MCF 10A (cell line): ENCODE data around the gene UBE2QL1. TPM values are rescaled to one million over a fixed set of nuclear protein-coding genes. Genes with fewer than 3 reads are reported as not detected.

Experiments
- BruUV-seq: library from RNA; stranded (reverse); fragments of 400-500 nt; replicated peaks from 2 replicates; lab custom pipeline; 2021; lab: Mats Ljungman, UMichigan
- CTCF ChIA-PET: fragments of 300-600 bp; sonication (Branson Sonifier 250); formaldehyde crosslinking; extraction: SDS; loops from one replicate; lab custom pipeline; 2021; ENCODE audit warnings: antibody characterized with exemption, inconsistent platforms; lab: Yijun Ruan, JAX
- POLR2A ChIA-PET: fragments of 300-600, 350-650 bp; sonication (Branson Sonifier 250); formaldehyde crosslinking; extraction: SDS; loops from one replicate; lab custom pipeline; 2020; ENCODE audit warnings: antibody characterized with exemption, inconsistent platforms; lab: Yijun Ruan, JAX
- DNase-seq: peaks from one replicate; pipeline ENCODE4 v3.0.0-alpha.2; 2018; ENCODE audit not compliant: unreplicated experiment
- H3K27ac Mint-ChIP-seq: one replicate; pipeline ENCODE4 v1.8.0; 2022; ENCODE audit warnings: mild to moderate bottlenecking, low read depth, mixed read lengths; ENCODE audit not compliant: unreplicated experiment
- H3K27me3 Mint-ChIP-seq: one replicate; pipeline ENCODE4 v1.8.0; 2022; ENCODE audit warnings: mixed read lengths; ENCODE audit not compliant: insufficient read depth, unreplicated experiment
- H3K36me3 Mint-ChIP-seq: one replicate; pipeline ENCODE4 v1.8.0; 2022; ENCODE audit warnings: mild to moderate bottlenecking, moderate library complexity, mixed read lengths; ENCODE audit not compliant: insufficient read depth, unreplicated experiment
- H3K4me1 Mint-ChIP-seq: one replicate; pipeline ENCODE4 v1.8.0; 2022; ENCODE audit warnings: mixed read lengths; ENCODE audit not compliant: insufficient read depth, unreplicated experiment
- H3K4me3 Mint-ChIP-seq: one replicate; pipeline ENCODE4 v1.8.0; 2022; ENCODE audit warnings: mild to moderate bottlenecking, moderate library complexity, mixed read lengths; ENCODE audit not compliant: unreplicated experiment
- H3K9me3 Mint-ChIP-seq: one replicate; pipeline ENCODE4 v1.8.0; 2022; ENCODE audit warnings: mixed read lengths; ENCODE audit not compliant: unreplicated experiment
- intact Hi-C: fragments of 100-400 bp; cut with micrococcal nuclease; formaldehyde crosslinking; loops from 2 replicates; pipeline ENCODE4 v1.14.1; 2022
- total RNA-seq: library from RNA; stranded (reverse); gene quantifications from 2 replicates; pipeline ENCODE4 v1.2.3, GENCODE V29; 2022
- TF ChIP-seq, protein P1 (sequence below): fragments of 200-600 bp; IDR thresholded peaks from one replicate; pipeline ENCODE4 v1.8.0; 2022; ENCODE audit warnings: antibody characterized with exemption, mild to moderate bottlenecking; ENCODE audit not compliant: unreplicated experiment

UBE2QL1 gene
- total RNA-seq, 1 experiment from 2014 or later = not detected

DNA sequence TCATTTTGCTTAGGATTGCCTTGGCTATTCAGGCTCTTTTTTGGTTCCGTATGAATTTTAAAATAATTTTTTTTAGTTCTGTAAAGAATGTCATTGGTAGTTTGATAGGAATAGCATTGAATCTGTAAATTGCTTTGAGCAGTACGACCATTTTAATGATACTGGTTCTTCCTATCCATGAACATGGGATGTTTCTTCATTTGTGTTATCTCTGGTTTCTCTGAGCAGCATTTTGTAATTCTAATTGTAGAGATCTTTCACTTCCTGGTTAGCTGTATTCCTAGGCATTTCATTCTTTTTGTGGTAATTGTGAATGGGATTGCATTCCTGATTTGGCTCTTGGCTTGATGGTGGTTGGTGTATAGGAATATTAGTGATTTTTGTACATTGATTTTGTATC is 6.3 kb upstream of the UBE2QL1 start:
- intact Hi-C loops = no loop called here
- Mint-ChIP-seq H3K27me3 (no peaks in the 10 kb centered on the region), H3K4me1 (peaks cover 5% of the 10 kb centered on the region), H3K27ac (no peak overlapping the region), H3K36me3 (no peaks in the 10 kb centered on the region), H3K4me3 (no peak overlapping the region), H3K9me3 (peaks cover 6% of the 10 kb centered on the region)
- CTCF ChIA-PET = no interaction called here
- no peak for DNase-seq
- POLR2A ChIA-PET = no interaction called here
- BruUV-seq = no TSS peak
- TF ChIP-seq, protein P1, sequence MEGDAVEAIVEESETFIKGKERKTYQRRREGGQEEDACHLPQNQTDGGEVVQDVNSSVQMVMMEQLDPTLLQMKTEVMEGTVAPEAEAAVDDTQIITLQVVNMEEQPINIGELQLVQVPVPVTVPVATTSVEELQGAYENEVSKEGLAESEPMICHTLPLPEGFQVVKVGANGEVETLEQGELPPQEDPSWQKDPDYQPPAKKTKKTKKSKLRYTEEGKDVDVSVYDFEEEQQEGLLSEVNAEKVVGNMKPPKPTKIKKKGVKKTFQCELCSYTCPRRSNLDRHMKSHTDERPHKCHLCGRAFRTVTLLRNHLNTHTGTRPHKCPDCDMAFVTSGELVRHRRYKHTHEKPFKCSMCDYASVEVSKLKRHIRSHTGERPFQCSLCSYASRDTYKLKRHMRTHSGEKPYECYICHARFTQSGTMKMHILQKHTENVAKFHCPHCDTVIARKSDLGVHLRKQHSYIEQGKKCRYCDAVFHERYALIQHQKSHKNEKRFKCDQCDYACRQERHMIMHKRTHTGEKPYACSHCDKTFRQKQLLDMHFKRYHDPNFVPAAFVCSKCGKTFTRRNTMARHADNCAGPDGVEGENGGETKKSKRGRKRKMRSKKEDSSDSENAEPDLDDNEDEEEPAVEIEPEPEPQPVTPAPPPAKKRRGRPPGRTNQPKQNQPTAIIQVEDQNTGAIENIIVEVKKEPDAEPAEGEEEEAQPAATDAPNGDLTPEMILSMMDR = no peak

- Mint-ChIP-seq H3K4me3 (no peak overlapping the region), H3K27me3 (no peaks in the 10 kb centered on the region), H3K27ac (no peak overlapping the region), H3K4me1 (peaks cover 5% of the 10 kb centered on the region), H3K9me3 (peaks cover 6% of the 10 kb centered on the region), H3K36me3 (no peaks in the 10 kb centered on the region)
- BruUV-seq = no TSS peak
- TF ChIP-seq, protein P1 = no peak
- ChIA-PET CTCF (no interaction called here), POLR2A (no interaction called here)
- intact Hi-C loops = no loop called here
- no peak for DNase-seq
These were observed 5.3 kb upstream of the UBE2QL1 start for GRCh38 chr5:6443326-6443725.

- no peak overlapping the region for H3K27ac Mint-ChIP-seq
- TF ChIP-seq, protein P1 = no peak
- H3K27me3 Mint-ChIP-seq = peaks cover 23% of the 10 kb centered on the region
- no peaks in the 10 kb centered on the region for H3K36me3 Mint-ChIP-seq
- no peaks in the 10 kb centered on the region for H3K4me1 Mint-ChIP-seq
- CTCF ChIA-PET = interaction anchor here (0.6 kb wide), 1 partner anchor 24 kb away, joined by 3 read pairs; no protein-coding TSS in a partner anchor
- H3K4me3 Mint-ChIP-seq = no peak overlapping the region
- POLR2A ChIA-PET = no interaction called here
- intact Hi-C loops = no loop called here
- BruUV-seq = no TSS peak
- no peak for DNase-seq
- H3K9me3 Mint-ChIP-seq = peaks cover 14% of the 10 kb centered on the region
These were observed 2.6 kb upstream of the UBE2QL1 start for GRCh38 chr5:6446042-6446441.

- H3K4me1 Mint-ChIP-seq = no peaks in the 10 kb centered on the region
- H3K27me3 Mint-ChIP-seq = peaks cover 30% of the 10 kb centered on the region
- TF ChIP-seq, protein P1 = no peak
- no peak for DNase-seq
- no peak overlapping the region for H3K27ac Mint-ChIP-seq
- no peak overlapping the region for H3K4me3 Mint-ChIP-seq
- peaks cover 14% of the 10 kb centered on the region for H3K9me3 Mint-ChIP-seq
- no TSS peak for BruUV-seq
- ChIA-PET POLR2A (no interaction called here), CTCF (no interaction called here)
- no peaks in the 10 kb centered on the region for H3K36me3 Mint-ChIP-seq
- intact Hi-C loops = no loop called here
These were observed 1.9 kb upstream of the UBE2QL1 start for GRCh38 chr5:6446626-6447309.
